NAMALWA (cell line): Measurements from ENCODE around the gene TRPM3.

Experiments
- DNase-seq: peaks from one replicate; pipeline ENCODE4 v3.0.0-alpha.2; 2015; ENCODE audit warnings: low spot score

The TRPM3 gene

GRCh38 chr9:71121275-71122021 lies at the start of gene TRPM3:
Gene TRPM3 (minus strand): TSS chr9:71121621. CDS start chr9:71121354, 267 bp downstream.
- DNase-seq = no peak

- no peak for DNase-seq
These were observed 47.0 kb upstream of the TRPM3 start for GRCh38 chr9:71168418-71168817.

- DNase-seq = no peak
These were observed 40.7 kb upstream of the TRPM3 start for GRCh38 chr9:71162126-71162525.

GRCh38 chr9:71157731-71158130 lies 36.3 kb upstream of the TRPM3 start:
- DNase-seq = no peak

- DNase-seq = no peak
These were observed 25.9 kb upstream of the TRPM3 start for GRCh38 chr9:71147368-71147767.

GRCh38 chr9:71146511-71146910 lies 25.1 kb upstream of the TRPM3 start:
- DNase-seq = no peak

GRCh38 chr9:71145179-71145578 lies 23.8 kb upstream of the TRPM3 start:
- no peak for DNase-seq

- no peak for DNase-seq
These were observed 23.1 kb upstream of the TRPM3 start for GRCh38 chr9:71144495-71144894.

GRCh38 chr9:71136696-71137095 lies 15.3 kb upstream of the TRPM3 start:
- no peak for DNase-seq

GRCh38 chr9:71131145-71131544 lies 9.7 kb upstream of the TRPM3 start:
- DNase-seq = no peak

GRCh38 chr9:71130521-71130920 lies 9.1 kb upstream of the TRPM3 start:
- no peak for DNase-seq

GRCh38 chr9:71128796-71129195 lies 7.4 kb upstream of the TRPM3 start:
- no peak for DNase-seq

GRCh38 chr9:71127301-71127700 lies 5.9 kb upstream of the TRPM3 start:
- DNase-seq = no peak

- no peak for DNase-seq
These were observed 1.0 kb upstream of the TRPM3 start for GRCh38 chr9:71122421-71122820.

- DNase-seq = no peak
These were observed 528 bp upstream of the TRPM3 start for GRCh38 chr9:71122022-71122275.

- no peak for DNase-seq
These were observed 747 bp downstream of the TRPM3 start for GRCh38 chr9:71120501-71121247.

- DNase-seq = no peak
These were observed 1.7 kb downstream of the TRPM3 start for GRCh38 chr9:71119746-71120145.

GRCh38 chr9:71118324-71118723 lies 3.1 kb downstream of the TRPM3 start:
- DNase-seq = no peak

- no peak for DNase-seq
These were observed 5.9 kb downstream of the TRPM3 start for GRCh38 chr9:71115448-71115975.

GRCh38 chr9:71112866-71113265 lies 8.6 kb downstream of the TRPM3 start:
- no peak for DNase-seq

GRCh38 chr9:71108937-71109336 lies 12.5 kb downstream of the TRPM3 start:
- DNase-seq = no peak

GRCh38 chr9:71106992-71107391 lies 14.4 kb downstream of the TRPM3 start:
- DNase-seq = no peak

- no peak for DNase-seq
These were observed 16.2 kb downstream of the TRPM3 start for GRCh38 chr9:71105192-71105591.

- DNase-seq = no peak
These were observed 22.6 kb downstream of the TRPM3 start for GRCh38 chr9:71098801-71099200.
